HepG2 (cell line): ENCODE results near the gene POLR1C. TPM values are rescaled to one million over a fixed set of nuclear protein-coding genes. Genes with fewer than 3 reads are reported as not detected.

Experiments
- CEBPG ChIP-seq: IDR thresholded peaks from 2 replicates; pipeline ENCODE4 v1.6.1; 2016
- DPF2 ChIP-seq: sonication (generic); formaldehyde crosslinking; IDR thresholded peaks from 2 replicates; pipeline ENCODE4 v1.4.0; 2020; ENCODE audit warnings: mild to moderate bottlenecking, low read depth, missing genetic modification reagents, borderline replicate concordance
- KDM6A ChIP-seq: IDR thresholded peaks from 2 replicates; pipeline ENCODE4 v1.6.1; 2016; ENCODE audit warnings: low read depth
- MED1 ChIP-seq: sonication (generic); formaldehyde crosslinking; IDR thresholded peaks from 2 replicates; pipeline ENCODE4 v1.4.0; 2020; ENCODE audit warnings: missing genetic modification reagents
- MIXL1 ChIP-seq: IDR thresholded peaks from 2 replicates; pipeline ENCODE4 v1.6.1; 2016
- MLLT10 ChIP-seq: sonication (generic); formaldehyde crosslinking; IDR thresholded peaks from 2 replicates; pipeline ENCODE4 v1.4.0; 2020; ENCODE audit warnings: missing genetic modification reagents
- NCOA1 ChIP-seq: sonication (generic); formaldehyde crosslinking; IDR thresholded peaks from 2 replicates; pipeline ENCODE4 v1.9.0; 2021; ENCODE audit warnings: missing genetic modification reagents
- PHF21A ChIP-seq: sonication (generic); formaldehyde crosslinking; IDR thresholded peaks from 2 replicates; pipeline ENCODE4 v1.5.0; 2020; ENCODE audit warnings: mild to moderate bottlenecking, missing genetic modification reagents
- PHF5A ChIP-seq: IDR thresholded peaks from one replicate; pipeline ENCODE4 v1.6.1; 2018; ENCODE audit warnings: low read depth, missing genetic modification reagents; ENCODE audit not compliant: unreplicated experiment
- RAD21 ChIP-seq: fragments of 450-650 bp; formaldehyde crosslinking; IDR thresholded peaks from 2 replicates; pipeline ENCODE4 v1.5.0; 2020; ENCODE audit warnings: mild to moderate bottlenecking
- RBM22 ChIP-seq: fragments of 200-400 bp; formaldehyde crosslinking; optimal IDR thresholded peaks from 2 replicates; pipeline ENCODE3; 2017; ENCODE audit warnings: mild to moderate bottlenecking, low read length, moderate library complexity
- TAF1 ChIP-seq: sonication (generic); formaldehyde crosslinking; IDR thresholded peaks from 2 replicates; pipeline ENCODE4 v1.4.0; 2020; ENCODE audit warnings: missing genetic modification reagents
- ZBTB42 ChIP-seq: sonication (generic); formaldehyde crosslinking; IDR thresholded peaks from 2 replicates; pipeline ENCODE4 v1.5.0; 2020; ENCODE audit warnings: mild to moderate bottlenecking, missing genetic modification reagents
- ZKSCAN8 ChIP-seq: IDR thresholded peaks from 2 replicates; pipeline ENCODE4 v1.6.1; 2016; ENCODE audit warnings: borderline replicate concordance, missing genetic modification reagents, missing compliant biosample characterization
- ZMYM2 ChIP-seq: sonication (generic); formaldehyde crosslinking; IDR thresholded peaks from 2 replicates; pipeline ENCODE4 v1.8.0; 2022; ENCODE audit warnings: mild to moderate bottlenecking, missing genetic modification reagents
- ZNF138 ChIP-seq: sonication (generic); formaldehyde crosslinking; IDR thresholded peaks from 2 replicates; pipeline ENCODE4 v1.5.0; 2020; ENCODE audit warnings: mild to moderate bottlenecking, low read depth, missing genetic modification reagents
- ZNF317 ChIP-seq: sonication (generic); formaldehyde crosslinking; IDR thresholded peaks from 2 replicates; pipeline ENCODE4 v1.5.0; 2020; ENCODE audit warnings: mild to moderate bottlenecking, missing genetic modification reagents
- ZNF564 ChIP-seq: sonication (generic); formaldehyde crosslinking; IDR thresholded peaks from 2 replicates; pipeline ENCODE4 v1.8.1; 2023; ENCODE audit warnings: mild to moderate bottlenecking, missing genetic modification reagents
- ZNF629 ChIP-seq: sonication (generic); formaldehyde crosslinking; conservative IDR thresholded peaks from 2 replicates; pipeline ENCODE4 v1.5.0; 2020; ENCODE audit warnings: missing genetic modification reagents
- ZNF792 ChIP-seq: IDR thresholded peaks from 2 replicates; pipeline ENCODE4 v1.6.1; 2016
- ZNF839 ChIP-seq: sonication (generic); formaldehyde crosslinking; IDR thresholded peaks from 2 replicates; pipeline ENCODE4 v1.4.0; 2020; ENCODE audit warnings: missing genetic modification reagents, mild to moderate bottlenecking, borderline replicate concordance
- polyA plus RNA-seq, 8 experiments: library from polyadenylated mRNA; depleted of rRNA in 3 of 8; stranded (reverse) in 7 of 8; unstranded in 1 of 8; fragments of >200 nt; fragmentation: Illumina TruSeq in 4 of 8; extraction: Trizol in 4 of 8; gene quantifications; 2 replicates each; pipeline versions ENCODE4 v1.2.1 to v1.2.3, GENCODE V29; 2011 to 2016; ENCODE audit warnings: low read depth in 4 of 8, missing spikeins in 1 of 8, mixed read lengths in 1 of 8; ENCODE audit not compliant: insufficient read depth in 1 of 8
- total RNA-seq, 5 experiments: library from RNA; depleted of rRNA; stranded (reverse); fragments of >200 nt; fragmentation: Illumina TruSeq; extraction: Trizol; gene quantifications; 2 replicates each; pipeline ENCODE4 v1.2.3, GENCODE V29; 2016; ENCODE audit warnings: low read depth in 1 of 5
- TF ChIP-seq, protein P1 (sequence below): sonication (generic); formaldehyde crosslinking; IDR thresholded peaks from 2 replicates; pipeline ENCODE4 v1.4.0; 2020; ENCODE audit warnings: missing genetic modification reagents, mild to moderate bottlenecking, borderline replicate concordance
- TF ChIP-seq, protein P2 (sequence below): sonication (generic); IDR thresholded peaks from 2 replicates; pipeline ENCODE4 v1.6.1; 2016; ENCODE audit warnings: low read depth, borderline replicate concordance
- TF ChIP-seq, protein P3 (sequence below): sonication (generic); formaldehyde crosslinking; IDR thresholded peaks from 2 replicates; pipeline ENCODE4 v1.4.0; 2020; ENCODE audit warnings: missing genetic modification reagents
- TF ChIP-seq, protein P4 (sequence below), 2 experiments: fragments of 450-650 bp in 1 of 2; sonication (generic) in 1 of 2; formaldehyde crosslinking; IDR thresholded peaks; 2 replicates each; pipeline versions ENCODE4 v1.5.0 to v1.8.0; 2020 to 2022; ENCODE audit warnings: mild to moderate bottlenecking in 1 of 2, missing genetic modification reagents in 1 of 2

Gene POLR1C
- total and polyA plus RNA-seq, 2 of the 13 experiments (the other 11 are each of a cell fraction or from before 2014, with no cell fraction given): 62.6 to 72.2 TPM

DNA sequence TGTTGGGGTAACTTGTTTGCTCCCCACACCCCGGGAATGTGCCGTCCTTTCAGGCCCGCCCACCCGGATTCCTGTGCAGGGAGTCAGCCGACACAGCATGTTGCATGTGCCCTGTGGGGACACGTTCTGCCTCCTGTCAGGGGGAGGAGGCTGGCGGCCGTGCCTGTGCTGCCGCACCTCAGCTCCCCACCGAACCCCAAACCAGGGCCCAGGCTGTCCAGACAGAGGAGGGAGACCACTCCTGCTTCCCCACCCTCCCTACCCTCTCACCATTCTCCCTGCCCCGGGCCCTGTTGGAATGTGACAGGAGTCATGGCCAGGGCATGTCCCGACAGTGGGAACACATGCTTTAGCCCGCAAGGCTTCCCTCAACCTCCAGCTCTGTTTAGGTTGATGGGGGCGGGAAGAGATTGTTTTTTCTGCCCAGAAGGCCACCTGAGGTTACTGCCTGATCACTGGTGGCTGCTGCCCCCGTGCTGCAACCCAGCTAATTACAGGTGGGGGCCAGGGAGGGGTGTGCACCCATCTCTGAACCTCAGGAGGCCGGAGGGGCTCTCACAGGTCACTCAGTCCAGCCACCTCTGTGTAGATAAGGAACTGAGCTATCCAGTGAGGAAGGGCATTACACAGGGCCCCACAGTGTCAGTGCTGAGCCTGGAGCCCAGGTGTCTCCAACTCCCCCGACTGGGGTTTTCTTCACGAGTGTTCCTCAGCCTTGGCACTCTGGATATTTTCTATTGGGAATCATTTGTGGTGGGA lies 20.3 kb upstream of the POLR1C start (continued):
- TF ChIP-seq ZNF629 (CRISPR knock-in tag) (0 out of 2 replicates have a peak, but pooled peaks have one; percentile 4), MIXL1 (peak; percentile 99), DPF2 (CRISPR knock-in tag) (no peak), RAD21 (CRISPR knock-in tag) (peak; percentile 98), MED1 (CRISPR knock-in tag) (peak; percentile 61; the same call in 1 of the 2 replicates), NCOA1 (CRISPR knock-in tag) (no peak), ZBTB42 (CRISPR knock-in tag) (0 out of 2 replicates have a peak, but pooled peaks have one; percentile 59), ZKSCAN8 (CRISPR knock-in tag) (peak; percentile 26; the same call in 1 of the 2 replicates), ZNF138 (CRISPR knock-in tag) (no peak), MLLT10 (CRISPR knock-in tag) (no peak), CEBPG (peak; percentile 37; the same call in 1 of the 2 replicates), RBM22 (peak; percentile 26), ZNF564 (CRISPR knock-in tag) (no peak), PHF21A (CRISPR knock-in tag) (peak; percentile 75; the same call in 1 of the 2 replicates), TAF1 (CRISPR knock-in tag) (peak; percentile 12; the same call in 1 of the 2 replicates), KDM6A (CRISPR knock-in tag) (peak; percentile 42; the same call in 1 of the 2 replicates), PHF5A (CRISPR knock-in tag) (peak; percentile 43), ZMYM2 (CRISPR knock-in tag) (no peak), ZNF317 (CRISPR knock-in tag) (no peak), ZNF792 (0 out of 2 replicates have a peak, but pooled peaks have one; percentile 45), ZNF839 (CRISPR knock-in tag) (peak; percentile 88; the same call in 1 of the 2 replicates)
- TF ChIP-seq, protein P1, sequence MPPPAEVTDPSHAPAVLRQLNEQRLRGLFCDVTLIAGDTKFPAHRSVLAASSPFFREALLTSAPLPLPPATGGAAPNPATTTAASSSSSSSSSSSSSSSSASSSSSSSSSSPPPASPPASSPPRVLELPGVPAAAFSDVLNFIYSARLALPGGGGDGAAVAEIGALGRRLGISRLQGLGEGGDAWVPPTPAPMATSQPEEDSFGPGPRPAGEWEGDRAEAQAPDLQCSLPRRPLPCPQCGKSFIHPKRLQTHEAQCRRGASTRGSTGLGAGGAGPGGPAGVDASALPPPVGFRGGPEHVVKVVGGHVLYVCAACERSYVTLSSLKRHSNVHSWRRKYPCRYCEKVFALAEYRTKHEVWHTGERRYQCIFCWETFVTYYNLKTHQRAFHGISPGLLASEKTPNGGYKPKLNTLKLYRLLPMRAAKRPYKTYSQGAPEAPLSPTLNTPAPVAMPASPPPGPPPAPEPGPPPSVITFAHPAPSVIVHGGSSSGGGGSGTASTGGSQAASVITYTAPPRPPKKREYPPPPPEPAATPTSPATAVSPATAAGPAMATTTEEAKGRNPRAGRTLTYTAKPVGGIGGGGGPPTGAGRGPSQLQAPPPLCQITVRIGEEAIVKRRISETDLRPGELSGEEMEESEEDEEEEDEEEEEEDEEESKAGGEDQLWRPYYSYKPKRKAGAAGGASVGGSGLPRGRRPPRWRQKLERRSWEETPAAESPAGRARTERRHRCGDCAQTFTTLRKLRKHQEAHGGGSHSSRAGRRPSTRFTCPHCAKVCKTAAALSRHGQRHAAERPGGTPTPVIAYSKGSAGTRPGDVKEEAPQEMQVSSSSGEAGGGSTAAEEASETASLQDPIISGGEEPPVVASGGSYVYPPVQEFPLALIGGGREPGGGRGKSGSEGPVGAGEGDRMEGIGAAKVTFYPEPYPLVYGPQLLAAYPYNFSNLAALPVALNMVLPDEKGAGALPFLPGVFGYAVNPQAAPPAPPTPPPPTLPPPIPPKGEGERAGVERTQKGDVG (CRISPR knock-in tag): no peak
- TF ChIP-seq, protein P2, sequence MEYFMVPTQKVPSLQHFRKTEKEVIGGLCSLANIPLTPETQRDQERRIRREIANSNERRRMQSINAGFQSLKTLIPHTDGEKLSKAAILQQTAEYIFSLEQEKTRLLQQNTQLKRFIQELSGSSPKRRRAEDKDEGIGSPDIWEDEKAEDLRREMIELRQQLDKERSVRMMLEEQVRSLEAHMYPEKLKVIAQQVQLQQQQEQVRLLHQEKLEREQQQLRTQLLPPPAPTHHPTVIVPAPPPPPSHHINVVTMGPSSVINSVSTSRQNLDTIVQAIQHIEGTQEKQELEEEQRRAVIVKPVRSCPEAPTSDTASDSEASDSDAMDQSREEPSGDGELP: peak; percentile 59; the same call in 1 of the 2 replicates
- TF ChIP-seq, protein P3, sequence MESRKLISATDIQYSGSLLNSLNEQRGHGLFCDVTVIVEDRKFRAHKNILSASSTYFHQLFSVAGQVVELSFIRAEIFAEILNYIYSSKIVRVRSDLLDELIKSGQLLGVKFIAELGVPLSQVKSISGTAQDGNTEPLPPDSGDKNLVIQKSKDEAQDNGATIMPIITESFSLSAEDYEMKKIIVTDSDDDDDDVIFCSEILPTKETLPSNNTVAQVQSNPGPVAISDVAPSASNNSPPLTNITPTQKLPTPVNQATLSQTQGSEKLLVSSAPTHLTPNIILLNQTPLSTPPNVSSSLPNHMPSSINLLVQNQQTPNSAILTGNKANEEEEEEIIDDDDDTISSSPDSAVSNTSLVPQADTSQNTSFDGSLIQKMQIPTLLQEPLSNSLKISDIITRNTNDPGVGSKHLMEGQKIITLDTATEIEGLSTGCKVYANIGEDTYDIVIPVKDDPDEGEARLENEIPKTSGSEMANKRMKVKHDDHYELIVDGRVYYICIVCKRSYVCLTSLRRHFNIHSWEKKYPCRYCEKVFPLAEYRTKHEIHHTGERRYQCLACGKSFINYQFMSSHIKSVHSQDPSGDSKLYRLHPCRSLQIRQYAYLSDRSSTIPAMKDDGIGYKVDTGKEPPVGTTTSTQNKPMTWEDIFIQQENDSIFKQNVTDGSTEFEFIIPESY: 0 out of 2 replicates have a peak, but pooled peaks have one; percentile 32
- TF ChIP-seq, protein P4, sequence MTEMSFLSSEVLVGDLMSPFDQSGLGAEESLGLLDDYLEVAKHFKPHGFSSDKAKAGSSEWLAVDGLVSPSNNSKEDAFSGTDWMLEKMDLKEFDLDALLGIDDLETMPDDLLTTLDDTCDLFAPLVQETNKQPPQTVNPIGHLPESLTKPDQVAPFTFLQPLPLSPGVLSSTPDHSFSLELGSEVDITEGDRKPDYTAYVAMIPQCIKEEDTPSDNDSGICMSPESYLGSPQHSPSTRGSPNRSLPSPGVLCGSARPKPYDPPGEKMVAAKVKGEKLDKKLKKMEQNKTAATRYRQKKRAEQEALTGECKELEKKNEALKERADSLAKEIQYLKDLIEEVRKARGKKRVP (CRISPR knock-in tag; IDR thresholded peaks at IDR 0.05): no peak
